ENCODE measurements around the gene PRM1. TPM values are rescaled to one million over a fixed set of nuclear protein-coding genes. Genes with fewer than 3 reads are reported as not detected.
"Not testable (repeated sequence)": the region's sequence is repeated elsewhere in the genome, so short reads cannot be mapped to it uniquely, and the experiment has no call there.

Gene PRM1
- total RNA-seq, 1 donor from 2014 or later = not detected

DNA sequence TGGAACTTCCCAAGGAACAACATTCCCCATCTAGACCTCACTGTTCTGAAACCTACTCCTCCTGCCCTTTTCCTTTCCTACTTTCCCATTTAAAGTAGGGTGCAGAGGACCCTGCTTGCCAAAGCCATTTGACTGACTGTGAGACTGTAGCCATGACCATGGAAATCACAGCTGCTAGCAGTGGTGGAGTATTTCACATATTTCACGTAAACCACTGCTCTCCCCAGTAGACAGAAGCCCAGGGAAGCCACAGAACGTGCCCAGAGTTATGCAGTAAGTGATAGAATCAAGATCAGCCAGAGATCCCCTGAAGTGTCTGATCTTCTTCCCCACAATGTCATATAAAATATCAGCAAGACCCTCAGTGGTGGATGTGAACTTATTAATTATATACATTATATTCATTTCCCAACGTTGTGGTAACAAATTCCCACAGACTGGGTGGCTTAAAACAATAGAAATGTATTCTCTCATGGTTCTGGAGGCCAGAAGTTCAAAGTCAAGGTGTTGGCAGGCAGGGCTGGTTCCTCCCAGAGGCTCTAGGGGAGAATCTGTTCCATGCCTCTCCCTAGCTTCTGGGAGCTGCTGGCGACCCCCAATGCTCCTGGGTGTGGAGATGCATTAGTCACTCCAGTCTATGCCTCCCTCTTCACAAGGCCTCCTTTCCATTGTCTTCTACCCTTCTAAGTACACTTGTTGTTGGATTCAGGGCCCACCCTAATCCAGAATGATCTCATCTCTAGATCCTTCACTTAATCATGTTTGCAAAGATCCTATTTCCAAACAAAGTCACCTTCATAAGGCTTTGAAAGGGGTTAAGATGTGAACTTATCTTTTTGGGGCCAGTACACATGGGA is 20.7 kb upstream of the PRM1 start:
- TF ChIP-seq, protein P1, sequence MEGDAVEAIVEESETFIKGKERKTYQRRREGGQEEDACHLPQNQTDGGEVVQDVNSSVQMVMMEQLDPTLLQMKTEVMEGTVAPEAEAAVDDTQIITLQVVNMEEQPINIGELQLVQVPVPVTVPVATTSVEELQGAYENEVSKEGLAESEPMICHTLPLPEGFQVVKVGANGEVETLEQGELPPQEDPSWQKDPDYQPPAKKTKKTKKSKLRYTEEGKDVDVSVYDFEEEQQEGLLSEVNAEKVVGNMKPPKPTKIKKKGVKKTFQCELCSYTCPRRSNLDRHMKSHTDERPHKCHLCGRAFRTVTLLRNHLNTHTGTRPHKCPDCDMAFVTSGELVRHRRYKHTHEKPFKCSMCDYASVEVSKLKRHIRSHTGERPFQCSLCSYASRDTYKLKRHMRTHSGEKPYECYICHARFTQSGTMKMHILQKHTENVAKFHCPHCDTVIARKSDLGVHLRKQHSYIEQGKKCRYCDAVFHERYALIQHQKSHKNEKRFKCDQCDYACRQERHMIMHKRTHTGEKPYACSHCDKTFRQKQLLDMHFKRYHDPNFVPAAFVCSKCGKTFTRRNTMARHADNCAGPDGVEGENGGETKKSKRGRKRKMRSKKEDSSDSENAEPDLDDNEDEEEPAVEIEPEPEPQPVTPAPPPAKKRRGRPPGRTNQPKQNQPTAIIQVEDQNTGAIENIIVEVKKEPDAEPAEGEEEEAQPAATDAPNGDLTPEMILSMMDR (conservative IDR thresholded peaks at IDR 0.05; ENCODE audit: low read depth, low read length) = no peak
- H3K4me3 ChIP-seq (ENCODE audit: low read depth, low read length) = no peak overlapping the region
- DNase-seq (ENCODE audit: low read depth) = no peak

DNA sequence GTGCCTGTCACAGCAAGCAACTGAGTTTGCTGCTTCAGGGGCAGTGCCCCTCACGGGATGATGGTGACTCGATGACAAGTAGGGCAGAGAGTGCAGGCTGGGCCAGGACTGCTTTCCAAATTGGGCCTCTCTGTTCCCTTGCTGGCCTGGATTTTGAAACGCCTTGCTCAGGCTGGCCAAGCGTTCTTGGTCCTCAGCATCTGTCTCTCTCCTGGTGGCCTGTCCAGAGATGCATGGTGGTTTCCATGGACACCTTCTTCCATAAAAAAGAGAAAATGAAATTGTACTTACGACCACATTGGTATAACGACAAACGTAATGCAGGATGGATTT is 19.4 kb upstream of the PRM1 start:
- TF ChIP-seq, protein P1 (conservative IDR thresholded peaks at IDR 0.05; ENCODE audit: low read depth, low read length) = no peak
- H3K4me3 ChIP-seq (ENCODE audit: low read depth, low read length) = no peak overlapping the region
- DNase-seq (ENCODE audit: low read depth) = no peak

DNA sequence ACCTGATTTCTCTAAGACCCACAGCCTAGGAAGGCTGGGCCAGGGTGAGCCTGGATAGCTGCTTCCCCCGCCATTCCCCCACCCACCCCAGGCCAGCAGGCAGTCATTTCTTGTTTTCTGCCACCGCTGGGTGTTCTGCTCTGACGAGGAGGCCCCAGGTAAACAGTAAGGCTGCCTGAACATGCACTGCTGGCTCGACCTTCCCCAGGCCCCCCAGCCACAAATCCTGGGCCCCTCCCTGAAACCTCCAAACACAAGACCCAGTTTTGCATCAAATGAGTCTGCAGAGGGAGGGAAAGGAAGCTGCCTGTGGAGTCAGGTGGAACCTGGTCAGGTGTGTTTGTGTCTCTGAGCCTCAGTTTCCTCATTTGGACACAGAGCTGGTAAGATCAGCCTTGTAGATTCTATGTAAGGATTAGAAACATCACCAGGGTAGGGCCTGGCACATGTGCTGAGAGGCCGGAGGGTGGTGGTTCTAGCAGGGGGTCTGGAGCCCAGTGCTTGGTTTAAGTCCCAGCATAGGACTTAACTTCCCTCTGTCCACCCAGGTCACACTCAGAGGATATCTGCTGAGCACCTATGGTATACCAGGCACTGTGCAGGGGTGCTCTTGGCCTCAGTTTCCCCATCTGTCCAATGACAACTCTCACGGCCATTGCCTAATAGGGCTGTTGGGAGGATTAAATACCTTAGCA is 18.9 kb upstream of the PRM1 start:
- no peak overlapping the region for H3K4me3 ChIP-seq (ENCODE audit: low read depth, low read length)
- no peak for DNase-seq (ENCODE audit: low read depth)
- TF ChIP-seq, protein P1 (conservative IDR thresholded peaks at IDR 0.05; ENCODE audit: low read depth, low read length) = no peak

DNA sequence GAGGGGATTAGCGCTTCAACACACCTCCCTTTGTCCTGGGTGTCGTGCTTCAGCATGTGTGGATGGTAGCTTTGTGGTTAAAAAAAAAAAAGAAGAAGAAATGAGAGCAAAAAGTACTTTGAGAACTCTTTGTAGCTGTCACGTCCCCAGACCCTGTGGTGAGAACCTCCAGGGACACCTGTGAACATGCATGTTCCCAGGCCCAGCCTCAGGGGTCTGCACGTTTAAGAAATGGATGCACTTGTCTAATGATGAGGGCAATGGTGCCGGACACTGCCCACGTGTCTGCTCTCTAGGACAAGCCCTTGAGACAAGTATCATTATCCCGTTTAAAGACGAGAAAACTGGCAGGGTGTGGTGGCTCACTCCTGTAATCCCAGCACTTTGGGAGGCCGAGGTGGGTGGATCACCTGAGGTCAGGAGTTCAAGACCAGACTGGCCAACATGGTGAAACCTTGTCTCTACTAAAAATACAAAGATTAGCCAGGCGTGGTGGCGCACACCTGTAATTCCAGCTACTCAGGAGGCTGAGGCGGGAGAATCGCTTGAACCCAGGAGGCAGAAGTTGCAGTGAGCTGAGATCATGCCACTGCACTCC is 17.9 kb upstream of the PRM1 start:
- H3K4me3 ChIP-seq (ENCODE audit: low read depth, low read length); DNase-seq (ENCODE audit: low read depth): not testable (repeated sequence)

DNA sequence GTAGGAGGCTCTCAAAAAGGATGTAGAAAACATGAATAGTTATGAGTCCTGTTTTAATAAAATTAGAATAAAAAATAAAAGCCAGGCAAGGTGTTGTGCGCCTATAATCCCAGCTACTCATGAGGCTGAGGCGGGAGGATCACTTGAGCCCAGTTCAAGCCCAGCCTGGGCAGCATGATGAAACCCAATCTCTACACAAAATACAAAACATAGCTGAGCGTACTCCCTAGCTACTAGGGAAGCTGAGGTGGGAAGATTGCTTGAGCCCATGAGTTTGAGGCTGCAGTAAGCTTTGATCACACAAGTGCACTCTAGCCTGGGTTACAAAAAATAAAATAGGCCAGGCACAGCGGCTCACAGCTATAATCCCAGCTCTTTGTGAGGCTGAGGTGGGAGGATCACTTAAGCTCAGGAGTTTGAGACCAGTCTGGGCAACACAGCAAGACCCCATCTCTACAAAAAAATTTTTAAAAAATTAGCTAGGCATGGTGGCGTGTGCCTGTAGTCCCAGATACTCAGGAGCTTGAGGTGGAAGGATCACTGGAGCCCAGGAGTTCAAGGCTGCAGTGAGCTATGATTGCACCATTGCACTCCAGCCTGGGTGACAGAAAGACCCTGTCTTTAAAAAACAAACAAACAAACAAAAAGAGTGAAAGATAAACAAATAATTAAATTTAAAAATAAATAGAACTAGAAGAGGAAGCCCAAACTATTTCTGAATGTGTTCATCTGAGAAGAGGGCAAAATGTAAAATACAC is 17.2 kb upstream of the PRM1 start:
- no peak overlapping the region for H3K4me3 ChIP-seq (ENCODE audit: low read depth, low read length)
- TF ChIP-seq, protein P1 (conservative IDR thresholded peaks at IDR 0.05; ENCODE audit: low read depth, low read length) = no peak
- no peak for DNase-seq (ENCODE audit: low read depth)

DNA sequence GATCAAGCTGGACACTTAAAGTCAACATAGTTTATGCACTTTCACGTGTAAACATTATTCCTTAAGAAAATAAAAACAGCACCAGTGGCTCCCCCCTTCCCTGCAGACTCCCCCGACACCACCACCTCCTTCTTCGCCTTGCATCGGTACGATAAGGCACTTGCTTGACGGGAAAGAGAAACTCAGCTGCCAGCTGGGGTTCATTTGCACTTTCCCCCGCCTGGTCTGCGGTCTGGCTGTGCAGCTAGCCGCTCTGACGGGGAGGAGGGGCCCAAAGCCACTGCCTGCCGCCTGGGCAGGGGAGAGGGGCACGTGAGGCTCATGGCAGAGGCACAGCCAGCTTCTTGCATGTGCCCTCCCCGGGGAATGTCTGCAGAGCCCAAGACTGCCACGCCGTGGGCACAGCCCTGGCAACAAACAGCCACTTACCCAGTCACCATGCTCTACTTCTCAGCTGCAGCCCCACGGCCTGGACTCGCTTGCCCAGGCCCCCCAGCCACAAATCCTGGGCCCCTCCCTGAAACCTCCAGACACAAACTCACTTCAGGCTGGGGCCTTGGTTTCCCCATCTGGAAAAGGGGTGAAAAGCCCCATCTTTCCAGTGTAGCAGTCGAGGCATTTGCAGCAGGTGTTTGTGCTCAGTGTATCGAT is 16.5 kb upstream of the PRM1 start:
- peak overlapping the region; percentile 29 for H3K4me3 ChIP-seq (ENCODE audit: low read depth, low read length)
- DNase-seq (ENCODE audit: low read depth) = no peak
- TF ChIP-seq, protein P1 (conservative IDR thresholded peaks at IDR 0.05; ENCODE audit: low read depth, low read length) = peak; percentile 27

Data from epithelial cell of proximal tubule (primary cell).